K562 (cell line): Measurements from ENCODE around the gene ARMH4. TPM values are rescaled to one million over a fixed set of nuclear protein-coding genes. Genes with fewer than 3 reads are reported as not detected.

Experiments
- ATAC-seq: fragments of 200-7000 bp; cut with Tn5 transposase; 3 replicates; pipeline ENCODE4 v1.9.1; 2020; ENCODE audit warnings: moderate library complexity
- BruUV-seq: library from RNA; stranded (reverse); fragments of 400-500 nt; replicated peaks from 2 replicates; lab custom pipeline; 2021; lab: Mats Ljungman, UMichigan
- CTCF ChIA-PET: fragments of 300-600 bp; formaldehyde crosslinking; extraction: SDS; loops from one replicate; lab custom pipeline; 2021; ENCODE audit warnings: low intra/inter-chr PET ratio; lab: Yijun Ruan, JAX
- POLR2A ChIA-PET: fragments of 300-600, 350-650 bp; sonication (Branson Sonifier 250); formaldehyde crosslinking; extraction: SDS; loops from one replicate; lab custom pipeline; 2021; ENCODE audit warnings: antibody characterized with exemption, inconsistent platforms; lab: Yijun Ruan, JAX
- DNase-seq, 4 experiments: peaks; one replicate each; pipeline versions ENCODE4 v3.0.0 to v3.0.0-alpha.2; 2011 to 2018; ENCODE audit warnings: low spot score in 3 of 4, mixed read lengths in 3 of 4; ENCODE audit errors: extremely low read depth in 1 of 4
- FAIRE-seq: peaks from 2 replicates; lab custom pipeline; 2011; peaks lifted over from hg19 to GRCh38; lab: Jason Lieb, UNC
- H2AFZ ChIP-seq: 2 replicates; pipeline ENCODE4 v1.6.0; 2011; ENCODE audit warnings: low read depth, low read length, control low read depth, inconsistent platforms
- H3K27ac ChIP-seq: fragments of 200-600 bp; 3 replicates; pipeline ENCODE4 v1.8.0; 2011; ENCODE audit warnings: low read depth, mild to moderate bottlenecking, control low read depth, inconsistent platforms, low read length, moderate library complexity, mixed read lengths; ENCODE audit errors: extremely low read depth
- H3K27me3 ChIP-seq, 2 experiments: fragments of 300-600 bp in 1 of 2; 2 replicates in 1 of 2; 3 replicates in 1 of 2; pipeline versions ENCODE4 v1.6.0 to v1.8.0; 2011; ENCODE audit warnings: inconsistent platforms in 2 of 2, low read length in 2 of 2, mild to moderate bottlenecking in 1 of 2, mixed read lengths in 1 of 2, moderate library complexity in 1 of 2; ENCODE audit not compliant: control insufficient read depth in 2 of 2, insufficient read depth in 2 of 2
- H3K36me3 ChIP-seq: fragments of 300-600 bp; 3 replicates; pipeline ENCODE4 v1.8.0; 2011; ENCODE audit warnings: mild to moderate bottlenecking, low read length, inconsistent platforms; ENCODE audit not compliant: control insufficient read depth, insufficient read depth
- H3K4me1 ChIP-seq, 2 experiments: fragments of 200-600 bp in 1 of 2; replicated peaks in 1 of 2; 2 replicates in 1 of 2; 3 replicates in 1 of 2; pipeline versions ENCODE4 v1.5.1 to v1.8.0; 2011; ENCODE audit warnings: inconsistent platforms in 2 of 2, low read length in 2 of 2, mild to moderate bottlenecking in 1 of 2, mixed read lengths in 1 of 2, moderate library complexity in 1 of 2; ENCODE audit not compliant: control insufficient read depth in 2 of 2, insufficient read depth in 2 of 2
- H3K4me2 ChIP-seq: 2 replicates; pipeline ENCODE4 v1.6.1; 2011; ENCODE audit warnings: low read length, control low read depth, inconsistent platforms, mixed read lengths; ENCODE audit not compliant: insufficient read depth
- H3K4me3 ChIP-seq: fragments of 200-600 bp; sonication (generic), shearing (Covaris generic); 2 replicates; pipeline ENCODE4 v1.5.1; 2016; ENCODE audit warnings: control low read depth, inconsistent platforms
- H3K79me2 ChIP-seq: fragments of 200-600 bp; 3 replicates; pipeline ENCODE4 v1.8.0; 2011; ENCODE audit warnings: low read length, inconsistent platforms; ENCODE audit not compliant: control insufficient read depth, insufficient read depth
- H3K9ac ChIP-seq, 2 experiments: 2 replicates each; pipeline versions ENCODE4 v1.6.0 to v1.6.1; 2011; ENCODE audit warnings: low read depth in 2 of 2, low read length in 2 of 2, control low read depth in 1 of 2, inconsistent platforms in 1 of 2, mild to moderate bottlenecking in 1 of 2, mixed read lengths in 1 of 2; ENCODE audit not compliant: insufficient read depth in 1 of 2
- H3K9me1 ChIP-seq: one replicate; pipeline ENCODE4 v1.6.0; 2011; ENCODE audit warnings: inconsistent platforms, mild to moderate bottlenecking, low read length, moderate library complexity; ENCODE audit not compliant: control insufficient read depth, insufficient read depth
- H3K9me3 ChIP-seq: replicated peaks from 2 replicates; pipeline ENCODE4 v1.5.1; 2011; ENCODE audit warnings: low read depth, low read length, inconsistent platforms; ENCODE audit not compliant: control insufficient read depth, insufficient read depth
- H4K20me1 ChIP-seq: replicated peaks from 2 replicates; pipeline ENCODE4 v1.6.1; 2011; ENCODE audit warnings: low read length, inconsistent platforms, mixed read lengths; ENCODE audit not compliant: control insufficient read depth, insufficient read depth
- BRF1 ChIP-seq: IDR thresholded peaks from 3 replicates; pipeline ENCODE4 v1.6.1; 2011; ENCODE audit warnings: borderline replicate concordance, mild to moderate bottlenecking; ENCODE audit not compliant: insufficient read length; ENCODE audit errors: extremely low read depth
- CBFA2T3 ChIP-seq: fragments of 450-650 bp; IDR thresholded peaks from 2 replicates; pipeline ENCODE4 v1.6.1; 2017
- CCAR2 ChIP-seq: fragments of 200-400 bp; formaldehyde crosslinking; IDR thresholded peaks from 2 replicates; pipeline ENCODE4 v1.6.1; 2017; ENCODE audit warnings: mild to moderate bottlenecking, low read depth, low read length
- FOXP1 ChIP-seq: sonication (generic); formaldehyde crosslinking; IDR thresholded peaks from 2 replicates; pipeline ENCODE4 v1.8.0; 2022; ENCODE audit warnings: mild to moderate bottlenecking, missing genetic modification reagents
- HMGN3 ChIP-seq: IDR thresholded peaks from 2 replicates; pipeline ENCODE4 v1.6.1; 2011; ENCODE audit warnings: borderline replicate concordance, low read depth, mild to moderate bottlenecking, mixed read lengths, low read length; ENCODE audit not compliant: insufficient read length; ENCODE audit errors: extremely low read depth
- MYBL2 ChIP-seq, 2 experiments: fragments of 450-650 bp in 1 of 2; sonication (generic) in 1 of 2; formaldehyde crosslinking in 1 of 2; IDR thresholded peaks; 2 replicates each; pipeline versions ENCODE4 v1.6.1 to v1.8.1; 2017 to 2022; ENCODE audit warnings: borderline replicate concordance in 1 of 2, inconsistent platforms in 1 of 2, low read depth in 1 of 2, mild to moderate bottlenecking in 1 of 2, missing genetic modification reagents in 1 of 2, moderate library complexity in 1 of 2
- NCOA2 ChIP-seq, 2 experiments: fragments of 450-650 bp; IDR thresholded peaks; 2 replicates each; pipeline ENCODE4 v1.6.1; 2018; ENCODE audit warnings: mild to moderate bottlenecking in 2 of 2, moderate library complexity in 1 of 2; ENCODE audit not compliant: partially characterized antibody in 2 of 2
- PHF21A ChIP-seq: fragments of 450-650 bp; IDR thresholded peaks from 2 replicates; pipeline ENCODE4 v1.6.1; 2017; ENCODE audit warnings: low read depth, borderline replicate concordance
- SREBF2 ChIP-seq: sonication (generic); formaldehyde crosslinking; IDR thresholded peaks from 2 replicates; pipeline ENCODE4 v1.4.0; 2020; ENCODE audit warnings: mild to moderate bottlenecking, missing genetic modification reagents
- TAF1 ChIP-seq: IDR thresholded peaks from 2 replicates; pipeline ENCODE4 v1.6.1; 2011; ENCODE audit warnings: mild to moderate bottlenecking, low read length, moderate library complexity; ENCODE audit not compliant: insufficient read depth, control insufficient read depth, severe bottlenecking; ENCODE audit errors: extremely low read depth
- ZFP36 ChIP-seq: fragments of 150-350 bp; IDR thresholded peaks from 2 replicates; pipeline ENCODE4 v1.6.1; 2018; ENCODE audit warnings: low read length, low read depth; ENCODE audit not compliant: partially characterized antibody
- ZNF263 ChIP-seq: sonication (generic); formaldehyde crosslinking; IDR thresholded peaks from 2 replicates; pipeline ENCODE4 v1.8.0; 2022; ENCODE audit warnings: mild to moderate bottlenecking, missing genetic modification reagents, borderline replicate concordance
- WGBS: fragments of 100-300 bp; shearing (Covaris generic); methylation state at CpG from one replicate; pipeline ENCODE4 v1.1.6; 2016; ENCODE audit warnings: low coverage, mixed read lengths; ENCODE audit not compliant: insufficient coverage; ENCODE audit errors: missing lambda C conversion rate; 5-methylcytosine and 5-hydroxymethylcytosine counted together
- in situ Hi-C: fragments of 300-500 bp; cut with MboI; formaldehyde crosslinking; loops from 4 replicates; pipeline ENCODE4 v1.15.0; 2018; ENCODE audit warnings: inconsistent platforms, mixed read lengths
- intact Hi-C: fragments of 100-400 bp; cut with micrococcal nuclease; formaldehyde crosslinking; loops from 2 replicates; pipeline ENCODE4 v1.14.2; 2022
- polyA plus RNA-seq, 8 experiments: library from polyadenylated mRNA; depleted of rRNA in 4 of 8; stranded (reverse) in 5 of 8; unstranded in 3 of 8; fragments of >200 nt; fragmentation: Nextera tagmentation in 2 of 8; fragmentation: Illumina TruSeq in 1 of 8; extraction: Ambion mirVana in 2 of 8; extraction: Trizol in 1 of 8; gene quantifications; 2 replicates each; pipeline versions ENCODE4 v1.2.1 to v1.2.3, GENCODE V29; 2011 to 2014; ENCODE audit warnings: inconsistent platforms in 1 of 8, missing spikeins in 1 of 8
- total RNA-seq, 7 experiments: library from RNA; depleted of rRNA in 6 of 7; stranded (reverse); fragments of >200 nt in 6 of 7; fragmentation: Illumina TruSeq in 2 of 7; extraction: Trizol in 2 of 7; gene quantifications; 2 replicates each; pipeline versions ENCODE4 v1.2.1 to v1.2.3, GENCODE V29; 2011 to 2021; ENCODE audit warnings: low replicate concordance in 1 of 7

ARMH4 gene
- total and polyA plus RNA-seq, 9 of the 15 experiments (the other 6 are each of a cell fraction or from before 2014, with no cell fraction given), result 0.06 to 0.98 (median 0.07) TPM; not detected in 2

- Histone ChIP-seq H3K79me2 (no peaks in the 10 kb centered on the region), H2AFZ (no peak overlapping the region), H3K27ac (no peak overlapping the region), H3K9me1 (no peaks in the 10 kb centered on the region), H3K4me3 (no peak overlapping the region), H3K4me1 (no peaks in the 10 kb centered on the region), H3K9ac (no peak overlapping the region), H3K9me3 (no peaks in the 10 kb centered on the region), H3K4me2 (no peak overlapping the region), H3K27me3 (no peaks in the 10 kb centered on the region), H3K36me3 (no peaks in the 10 kb centered on the region), H4K20me1 (no peaks in the 10 kb centered on the region; the same call in 1 of the 2 replicates)
- in situ Hi-C loops (no loop called here), intact Hi-C loops (no loop called here)
- DNase-seq (no peak), FAIRE-seq (no peak), ATAC-seq (no peak)
- ChIA-PET CTCF (no interaction called here), POLR2A (interaction anchor here (0.6 kb wide), 1 partner anchor 499 kb away, joined by 3 read pairs; no protein-coding TSS in a partner anchor)
- BruUV-seq, result no TSS peak
- TF ChIP-seq ZNF263 (CRISPR knock-in tag) (no peak), FOXP1 (CRISPR knock-in tag) (no peak), MYBL2 (IDR thresholded peaks at IDR 0.05; ENCODE audit: low read depth) (no peak), MYBL2 (CRISPR knock-in tag; IDR thresholded peaks at IDR 0.05; ENCODE audit: borderline replicate concordance) (no peak), HMGN3 (no peak), TAF1 (no peak), SREBF2 (CRISPR knock-in tag) (no peak), CBFA2T3 (no peak), NCOA2 (IDR thresholded peaks at IDR 0.05; ENCODE audit: partially characterized antibody in 2 of 2) (no peak), CCAR2 (no peak), ZFP36 (no peak), BRF1 (no peak), PHF21A (no peak)
- WGBS, result 0% methylated on average over 2 of the region's 2 CpGs
These were observed 190.3 kb downstream of the ARMH4 start for GRCh38 chr14:57961786-57962060.
